Caco-2 (cell line): ENCODE results near the gene DGKI. TPM values are rescaled to one million over a fixed set of nuclear protein-coding genes. Genes with fewer than 3 reads are reported as not detected.

ENCODE experiments used
- BruUV-seq: library from RNA; stranded (reverse); fragments of 400-500 nt; replicated peaks from 2 replicates; lab custom pipeline; 2021; lab: Mats Ljungman, UMichigan
- CTCF ChIA-PET: fragments of 300-600 bp; sonication (Branson Sonifier 250); formaldehyde crosslinking; loops from one replicate; lab custom pipeline; 2022; ENCODE audit warnings: antibody characterized with exemption; lab: Charles Lee
- POLR2A ChIA-PET: fragments of 300-600 bp; sonication (Branson Sonifier 250); formaldehyde crosslinking; loops from one replicate; lab custom pipeline; 2022; ENCODE audit warnings: antibody characterized with exemption; lab: Charles Lee
- DNase-seq, 2 experiments: peaks; one replicate each; pipeline versions ENCODE4 v3.0.0 to v3.0.0-alpha.2; 2020 to 2022
- H3K27me3 ChIP-seq: replicated peaks from 2 replicates; pipeline ENCODE4 v1.6.0; 2011; ENCODE audit warnings: low read length; ENCODE audit not compliant: control insufficient read depth, insufficient read depth
- H3K36me3 ChIP-seq: 2 replicates; pipeline ENCODE4 v1.5.1; 2011; ENCODE audit warnings: low read length; ENCODE audit not compliant: control insufficient read depth, insufficient read depth
- H3K4me1 ChIP-seq: fragments of 250-450 bp; sonication (Bioruptor Pico); 2 replicates; pipeline ENCODE4 v1.5.1; 2020; ENCODE audit warnings: mild to moderate bottlenecking
- H3K4me3 ChIP-seq: 2 replicates; pipeline ENCODE4 v1.5.1; 2011; ENCODE audit warnings: low read depth, mild to moderate bottlenecking, control low read depth, low read length
- H3K9me3 ChIP-seq: fragments of 250-450 bp; sonication (Bioruptor Pico); 2 replicates; pipeline ENCODE4 v1.5.1; 2020; ENCODE audit warnings: mild to moderate bottlenecking, moderate library complexity
- H3K27ac Mint-ChIP-seq: one replicate; pipeline ENCODE4 v1.8.0; 2022; ENCODE audit warnings: mixed read lengths; ENCODE audit not compliant: unreplicated experiment
- H3K27me3 Mint-ChIP-seq: one replicate; pipeline ENCODE4 v1.8.0; 2022; ENCODE audit warnings: mixed read lengths; ENCODE audit not compliant: insufficient read depth, unreplicated experiment
- H3K36me3 Mint-ChIP-seq: one replicate; pipeline ENCODE4 v1.8.0; 2022; ENCODE audit warnings: mild to moderate bottlenecking, mixed read lengths; ENCODE audit not compliant: insufficient read depth, unreplicated experiment
- H3K4me1 Mint-ChIP-seq: one replicate; pipeline ENCODE4 v1.8.0; 2022; ENCODE audit warnings: low read depth, mixed read lengths; ENCODE audit not compliant: unreplicated experiment
- H3K4me3 Mint-ChIP-seq: one replicate; pipeline ENCODE4 v1.8.0; 2022; ENCODE audit warnings: mild to moderate bottlenecking, moderate library complexity, mixed read lengths; ENCODE audit not compliant: unreplicated experiment
- H3K9me3 Mint-ChIP-seq: one replicate; pipeline ENCODE4 v1.8.0; 2022; ENCODE audit warnings: mixed read lengths; ENCODE audit not compliant: unreplicated experiment
- CTCF ChIP-seq, 2 experiments: fragments of 200-600 bp in 1 of 2; IDR thresholded peaks; 1 replicate in 1 of 2; 2 replicates in 1 of 2; pipeline versions ENCODE4 v1.5.1 to v1.8.0; 2011 to 2022; ENCODE audit warnings: antibody characterized with exemption in 1 of 2, control low read depth in 1 of 2, inconsistent platforms in 1 of 2, low read depth in 1 of 2, low read length in 1 of 2, mild to moderate bottlenecking in 1 of 2, moderate library complexity in 1 of 2; ENCODE audit not compliant: insufficient read depth in 1 of 2, severe bottlenecking in 1 of 2, unreplicated experiment in 1 of 2
- intact Hi-C: fragments of 100-400 bp; cut with micrococcal nuclease; formaldehyde crosslinking; loops from one replicate; pipeline ENCODE4 v1.10.0; 2022; ENCODE audit not compliant: unreplicated experiment
- total RNA-seq: library from RNA; stranded (reverse); gene quantifications from 2 replicates; pipeline ENCODE4 v1.2.3, GENCODE V29; 2022

Gene DGKI
- total RNA-seq, 1 experiment from 2014 or later: 0.84 TPM

DNA sequence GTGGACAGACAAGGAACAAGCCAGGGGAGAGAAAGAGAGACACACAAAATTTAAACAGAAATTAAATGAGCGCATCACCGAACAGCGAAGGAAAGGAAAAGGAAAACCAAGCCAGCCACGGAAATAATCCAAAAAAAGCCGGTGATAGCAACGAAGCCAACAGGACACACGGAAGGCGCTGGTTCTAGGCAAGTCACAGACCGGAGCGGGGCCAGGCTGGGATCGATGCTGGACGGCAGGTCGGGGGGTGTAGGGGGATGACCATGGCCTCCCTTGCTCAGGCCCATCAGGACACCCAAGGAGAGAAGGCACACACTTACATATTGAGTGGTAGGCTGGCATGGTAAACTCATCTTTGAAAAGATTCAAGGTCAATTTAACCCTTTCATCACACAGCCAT, 300.8 kb downstream of the DGKI start:
- Histone ChIP-seq H3K27me3 (no peaks in the 10 kb centered on the region), H3K9me3 (no peaks in the 10 kb centered on the region), H3K36me3 (no peaks in the 10 kb centered on the region), H3K4me1 (no peaks in the 10 kb centered on the region), H3K4me3 (no peak overlapping the region)
- BruUV-seq: no TSS peak
- no peak overlapping the region for H3K27ac Mint-ChIP-seq
- ChIA-PET CTCF (no interaction called here), POLR2A (no interaction called here)
- no peak for DNase-seq
- no peak overlapping the region for H3K4me3 Mint-ChIP-seq
- no peaks in the 10 kb centered on the region for H3K36me3 Mint-ChIP-seq
- H3K4me1 Mint-ChIP-seq: no peaks in the 10 kb centered on the region
- TF ChIP-seq CTCF (IDR thresholded peaks at IDR 0.05; ENCODE audit: insufficient read depth in 1 of 2, low read depth in 1 of 2, low read length in 1 of 2, severe bottlenecking in 1 of 2, unreplicated experiment in 1 of 2): no peak
- H3K9me3 Mint-ChIP-seq: no peaks in the 10 kb centered on the region
- intact Hi-C loops: no loop called here
- H3K27me3 Mint-ChIP-seq: peaks cover 10% of the 10 kb centered on the region

- intact Hi-C loops: no loop called here
- no TSS peak for BruUV-seq
- POLR2A ChIA-PET: no interaction called here
- Mint-ChIP-seq H3K27ac (no peak overlapping the region), H3K4me1 (no peaks in the 10 kb centered on the region), H3K36me3 (no peaks in the 10 kb centered on the region), H3K9me3 (no peaks in the 10 kb centered on the region), H3K4me3 (no peak overlapping the region), H3K27me3 (peaks cover 10% of the 10 kb centered on the region)
- H3K36me3 ChIP-seq: no peaks in the 10 kb centered on the region
- no peak for TF ChIP-seq CTCF (IDR thresholded peaks at IDR 0.05; ENCODE audit: insufficient read depth in 1 of 2, low read depth in 1 of 2, low read length in 1 of 2, severe bottlenecking in 1 of 2, unreplicated experiment in 1 of 2)
- DNase-seq: no peak
- CTCF ChIA-PET: no interaction called here
- no peak overlapping the region for H3K4me3 ChIP-seq
- H3K4me1 ChIP-seq: no peaks in the 10 kb centered on the region
- H3K27me3 ChIP-seq: no peaks in the 10 kb centered on the region
- no peaks in the 10 kb centered on the region for H3K9me3 ChIP-seq
These were observed 301.6 kb downstream of the DGKI start for GRCh38 chr7:137545059-137545716.

DNA sequence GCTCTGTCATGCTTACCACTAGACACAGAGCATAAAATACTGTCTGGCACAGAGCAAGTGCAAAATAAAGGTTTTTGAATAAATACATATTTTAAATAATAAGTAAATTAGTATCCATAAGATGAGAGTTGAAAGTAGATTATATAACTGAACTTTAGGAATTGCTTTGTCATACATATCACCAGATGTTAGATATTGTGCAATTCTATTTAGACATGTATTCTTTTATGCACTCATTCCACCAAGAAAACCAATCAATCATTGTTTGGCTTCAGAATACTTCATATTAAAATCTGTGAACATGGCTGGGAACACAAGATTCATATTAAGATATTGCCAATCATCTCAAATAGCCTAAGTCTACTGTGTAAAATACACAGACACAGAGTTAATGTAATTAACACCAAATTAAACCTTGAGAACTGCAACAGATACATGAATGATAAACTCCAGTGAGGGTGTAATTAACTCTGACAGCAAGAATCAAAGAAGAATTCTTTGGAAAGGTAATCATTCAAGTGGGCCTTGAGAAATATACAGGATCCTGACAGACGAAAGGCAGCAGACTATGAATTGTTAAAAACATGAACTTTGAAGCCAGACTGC, 302.2 kb downstream of the DGKI start:
- no peak overlapping the region for H3K27ac Mint-ChIP-seq
- H3K36me3 Mint-ChIP-seq: no peaks in the 10 kb centered on the region
- Histone ChIP-seq H3K36me3 (no peaks in the 10 kb centered on the region), H3K27me3 (no peaks in the 10 kb centered on the region), H3K4me1 (no peaks in the 10 kb centered on the region), H3K9me3 (no peaks in the 10 kb centered on the region), H3K4me3 (no peak overlapping the region)
- intact Hi-C loops: no loop called here
- H3K27me3 Mint-ChIP-seq: peaks cover 11% of the 10 kb centered on the region
- ChIA-PET POLR2A (no interaction called here), CTCF (no interaction called here)
- no peak for TF ChIP-seq CTCF (IDR thresholded peaks at IDR 0.05; ENCODE audit: insufficient read depth in 1 of 2, low read depth in 1 of 2, low read length in 1 of 2, severe bottlenecking in 1 of 2, unreplicated experiment in 1 of 2)
- H3K4me3 Mint-ChIP-seq: no peak overlapping the region
- H3K9me3 Mint-ChIP-seq: no peaks in the 10 kb centered on the region
- H3K4me1 Mint-ChIP-seq: no peaks in the 10 kb centered on the region
- no peak for DNase-seq
- BruUV-seq: no TSS peak
